ENCODE results near the gene SORT1.

GRCh38 chr1:109335091-109335490 lies 62.6 kb downstream of the SORT1 start:
- no peak for TF ChIP-seq CTCF (IDR thresholded peaks at IDR 0.05; ENCODE audit: poor library complexity, severe bottlenecking)
- TF ChIP-seq EP300 (conservative IDR thresholded peaks at IDR 0.05; ENCODE audit: poor library complexity, severe bottlenecking): no peak
- no peak for TF ChIP-seq EZH2 (IDR thresholded peaks at IDR 0.05; ENCODE audit: borderline replicate concordance, insufficient read depth, low read length, poor library complexity, severe bottlenecking)
- TF ChIP-seq REST (IDR thresholded peaks at IDR 0.05; ENCODE audit: borderline replicate concordance): no peak
- TF ChIP-seq POLR2AphosphoS5 (IDR thresholded peaks at IDR 0.05): no peak
- TF ChIP-seq SMC3 (conservative IDR thresholded peaks at IDR 0.05; ENCODE audit: poor library complexity): no peak
- TF ChIP-seq MXI1 (conservative IDR thresholded peaks at IDR 0.05; ENCODE audit: poor library complexity, severe bottlenecking): no peak
- no peak for TF ChIP-seq RAD21 (conservative IDR thresholded peaks at IDR 0.05)
- TF ChIP-seq TAF1 (IDR thresholded peaks at IDR 0.05; ENCODE audit: low read depth): no peak
